DND-41 (cell line): Measurements from ENCODE around the gene ERC1.

ENCODE experiments used
- ATAC-seq: fragments of 200-7000 bp; cut with Tn5 transposase; 3 replicates; pipeline ENCODE4 v1.9.1; 2021; ENCODE audit warnings: low read depth; ENCODE audit not compliant: insufficient read depth
- DNase-seq: peaks from one replicate; pipeline ENCODE4 v3.0.0-alpha.2; 2020
- H2AFZ ChIP-seq: 2 replicates; pipeline ENCODE4 v1.6.0; 2012; ENCODE audit warnings: low read depth, low read length
- H3K27ac ChIP-seq: 2 replicates; pipeline ENCODE4 v1.5.1; 2012; ENCODE audit warnings: low read length, inconsistent platforms
- H3K27me3 ChIP-seq: fragments of 200-600 bp; sonication (generic); 2 replicates; pipeline ENCODE4 v1.6.0; 2012; ENCODE audit warnings: low read length, mild to moderate bottlenecking, inconsistent platforms; ENCODE audit not compliant: insufficient read depth, poor library complexity
- H3K36me3 ChIP-seq: 2 replicates; pipeline ENCODE4 v1.5.1; 2012; ENCODE audit warnings: low read length, inconsistent platforms; ENCODE audit not compliant: insufficient read depth
- H3K4me1 ChIP-seq: 2 replicates; pipeline ENCODE4 v1.5.1; 2012; ENCODE audit warnings: mild to moderate bottlenecking, low read length; ENCODE audit not compliant: insufficient read depth
- H3K4me2 ChIP-seq: 2 replicates; pipeline ENCODE4 v1.6.0; 2012; ENCODE audit warnings: mild to moderate bottlenecking, moderate library complexity, low read length, inconsistent platforms; ENCODE audit not compliant: insufficient read depth
- H3K4me3 ChIP-seq, 2 experiments: fragments of 200-600 bp in 1 of 2; shearing (Covaris generic) in 1 of 2; 2 replicates each; pipeline ENCODE4 v1.5.1; 2012 to 2016; ENCODE audit warnings: inconsistent platforms in 2 of 2, low read length in 2 of 2, mild to moderate bottlenecking in 2 of 2, low read depth in 1 of 2, moderate library complexity in 1 of 2
- H3K79me2 ChIP-seq: 2 replicates; pipeline ENCODE4 v1.6.0; 2012; ENCODE audit warnings: low read length, inconsistent platforms; ENCODE audit not compliant: insufficient read depth
- H3K9ac ChIP-seq: 2 replicates; pipeline ENCODE4 v1.6.0; 2012; ENCODE audit warnings: low read depth, mild to moderate bottlenecking, inconsistent platforms, low read length, moderate library complexity
- H3K9me3 ChIP-seq: 2 replicates; pipeline ENCODE4 v1.5.1; 2012; ENCODE audit warnings: low read length, moderate library complexity, mild to moderate bottlenecking, inconsistent platforms; ENCODE audit not compliant: insufficient read depth, severe bottlenecking
- H4K20me1 ChIP-seq: 2 replicates; pipeline ENCODE4 v1.6.0; 2012; ENCODE audit warnings: low read length; ENCODE audit not compliant: insufficient read depth
- EZH2 ChIP-seq: IDR thresholded peaks from 3 replicates; pipeline ENCODE4 v1.6.1; 2012; ENCODE audit warnings: borderline replicate concordance, low read depth, mild to moderate bottlenecking, moderate library complexity, low read length, inconsistent platforms; ENCODE audit not compliant: severe bottlenecking
- TF ChIP-seq, protein P1 (sequence below): IDR thresholded peaks from 2 replicates; pipeline ENCODE4 v1.5.1; 2012; ENCODE audit warnings: borderline replicate concordance, low read length, moderate library complexity, mild to moderate bottlenecking; ENCODE audit not compliant: poor library complexity, severe bottlenecking; ENCODE audit errors: extremely low read depth

ERC1 gene

DNA sequence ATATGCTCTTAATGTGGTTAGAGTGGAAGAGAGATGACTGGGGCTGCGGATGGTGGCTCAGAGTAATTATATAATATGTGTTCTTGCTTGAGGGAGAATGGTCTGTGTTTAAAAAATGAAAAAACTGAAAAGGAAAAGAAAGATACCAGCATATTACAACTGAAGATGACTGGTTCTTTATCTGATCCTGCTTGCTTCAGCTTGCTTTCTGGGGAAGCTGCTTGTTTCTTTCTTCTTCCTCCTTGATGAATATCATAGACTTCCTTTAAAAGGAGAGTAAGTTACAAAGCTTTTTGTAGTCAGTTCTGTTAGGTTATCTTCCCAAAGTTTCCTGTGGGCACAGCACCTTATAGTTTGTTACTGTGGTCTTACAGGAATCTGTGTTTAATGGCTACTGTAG lies 210.9 kb downstream of the ERC1 start:
- H3K27me3 ChIP-seq = no peaks in the 10 kb centered on the region
- H3K4me1 ChIP-seq = peaks cover 43% of the 10 kb centered on the region
- no peak overlapping the region for H3K4me2 ChIP-seq
- H3K4me3 ChIP-seq = no peak overlapping the region
- H3K79me2 ChIP-seq = no peaks in the 10 kb centered on the region
- H3K9me3 ChIP-seq = peaks cover 13% of the 10 kb centered on the region
- no peak overlapping the region for H3K9ac ChIP-seq
- ATAC-seq (peak; percentile 38; the same call in 2 of the 3 replicates), DNase-seq (no peak)
- peaks cover 19% of the 10 kb centered on the region for H3K36me3 ChIP-seq
- TF ChIP-seq, protein P1, sequence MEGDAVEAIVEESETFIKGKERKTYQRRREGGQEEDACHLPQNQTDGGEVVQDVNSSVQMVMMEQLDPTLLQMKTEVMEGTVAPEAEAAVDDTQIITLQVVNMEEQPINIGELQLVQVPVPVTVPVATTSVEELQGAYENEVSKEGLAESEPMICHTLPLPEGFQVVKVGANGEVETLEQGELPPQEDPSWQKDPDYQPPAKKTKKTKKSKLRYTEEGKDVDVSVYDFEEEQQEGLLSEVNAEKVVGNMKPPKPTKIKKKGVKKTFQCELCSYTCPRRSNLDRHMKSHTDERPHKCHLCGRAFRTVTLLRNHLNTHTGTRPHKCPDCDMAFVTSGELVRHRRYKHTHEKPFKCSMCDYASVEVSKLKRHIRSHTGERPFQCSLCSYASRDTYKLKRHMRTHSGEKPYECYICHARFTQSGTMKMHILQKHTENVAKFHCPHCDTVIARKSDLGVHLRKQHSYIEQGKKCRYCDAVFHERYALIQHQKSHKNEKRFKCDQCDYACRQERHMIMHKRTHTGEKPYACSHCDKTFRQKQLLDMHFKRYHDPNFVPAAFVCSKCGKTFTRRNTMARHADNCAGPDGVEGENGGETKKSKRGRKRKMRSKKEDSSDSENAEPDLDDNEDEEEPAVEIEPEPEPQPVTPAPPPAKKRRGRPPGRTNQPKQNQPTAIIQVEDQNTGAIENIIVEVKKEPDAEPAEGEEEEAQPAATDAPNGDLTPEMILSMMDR = no peak
- TF ChIP-seq EZH2 = no peak
- no peak overlapping the region for H2AFZ ChIP-seq
- H4K20me1 ChIP-seq = no peaks in the 10 kb centered on the region
- H3K27ac ChIP-seq = peak overlapping the region; percentile 55

DNA sequence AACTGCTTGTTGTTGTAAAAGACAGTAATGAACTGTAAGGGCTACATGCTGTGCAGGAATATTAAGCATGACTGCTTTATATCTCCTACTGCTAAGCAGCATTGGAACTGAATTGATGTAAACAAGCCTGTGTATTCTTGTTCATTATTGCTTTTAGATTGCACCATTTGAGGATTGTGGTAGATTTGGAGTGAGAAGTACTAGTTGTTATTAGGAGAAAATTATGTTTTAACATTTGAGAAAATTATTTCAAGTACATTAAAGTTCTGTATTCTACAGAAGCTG lies 212.7 kb downstream of the ERC1 start:
- Histone ChIP-seq H3K27ac (peak overlapping the region; percentile 89), H4K20me1 (no peaks in the 10 kb centered on the region), H3K9me3 (peaks cover under 1% of the 10 kb centered on the region), H2AFZ (peak overlapping the region; percentile 14; the same call in 1 of the 2 replicates), H3K4me2 (peak overlapping the region; percentile 86), H3K27me3 (no peaks in the 10 kb centered on the region), H3K9ac (no peak overlapping the region; the same call in 1 of the 2 replicates), H3K36me3 (peaks cover 2% of the 10 kb centered on the region), H3K4me1 (peaks cover 43% of the 10 kb centered on the region), H3K4me3 (no peak overlapping the region), H3K79me2 (no peaks in the 10 kb centered on the region)
- TF ChIP-seq, protein P1 = no peak
- no peak for TF ChIP-seq EZH2
- ATAC-seq (no peak), DNase-seq (no peak)

DNA sequence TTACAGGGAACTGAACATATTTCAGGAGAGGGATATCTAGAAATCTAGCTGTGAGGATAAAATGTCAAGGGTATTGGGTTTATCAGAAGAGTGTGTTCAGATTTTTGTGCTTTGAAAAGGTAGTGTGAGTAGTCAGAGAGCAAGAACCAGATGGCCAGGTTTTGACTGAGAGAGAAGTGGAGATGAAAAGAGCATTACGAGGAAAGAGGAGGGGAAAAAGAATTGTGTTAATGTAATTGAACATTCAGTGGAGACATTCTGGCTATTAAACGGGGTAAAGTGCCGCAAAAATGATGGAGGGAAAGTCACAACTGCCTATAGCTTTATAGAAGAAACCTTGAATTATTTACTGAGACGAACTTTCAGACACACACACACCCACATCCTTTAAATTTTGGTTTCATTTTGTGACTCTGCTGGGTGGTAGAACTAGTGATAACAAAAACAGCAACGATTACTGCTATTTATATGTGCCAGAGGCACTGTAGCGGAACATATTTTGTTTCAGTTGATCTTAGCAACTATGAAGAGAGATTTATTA lies 213.6 kb downstream of the ERC1 start:
- H3K79me2 ChIP-seq = no peaks in the 10 kb centered on the region
- peak; percentile 19 for DNase-seq

More for the DNA sequence above, 213.6 kb downstream of the ERC1 start:
- Histone ChIP-seq H3K27ac (peak overlapping the region; percentile 89), H3K27me3 (no peaks in the 10 kb centered on the region), H3K4me1 (peaks cover 43% of the 10 kb centered on the region), H2AFZ (peak overlapping the region; percentile 56), H3K4me2 (peak overlapping the region; percentile 86), H3K9ac (peak overlapping the region; percentile 55), H3K9me3 (no peaks in the 10 kb centered on the region), H3K36me3 (no peaks in the 10 kb centered on the region), H4K20me1 (no peaks in the 10 kb centered on the region), H3K4me3 (peak overlapping the region; percentile 27 to 64; a peak in 3 of 4 replicates)
- TF ChIP-seq, protein P1 = no peak
- TF ChIP-seq EZH2 = no peak
- peak; percentile 90 for ATAC-seq
